Gastrocnemius medialis (tissue), 4 donors: ENCODE results near the gene TMPRSS9. TPM values are rescaled to one million over a fixed set of nuclear protein-coding genes. Genes with fewer than 3 reads are reported as not detected.

ENCODE experiments used
- ATAC-seq, 2 donors: fragments of 150-250 bp; one replicate each; pipeline ENCODE4 v1.9.1; 2016
- DNase-seq, 2 donors: peaks; one replicate each; pipeline ENCODE4 v3.0.0-alpha.2; 2019
- H3K27ac ChIP-seq, 4 donors: fragments of 200-600 bp; sonication (generic); 1 replicate in 1 of 4; 2 replicates in 3 of 4; pipeline ENCODE4 v1.5.1; 2016 to 2018; ENCODE audit warnings: mild to moderate bottlenecking in 2 of 4, moderate library complexity in 1 of 4
- H3K27me3 ChIP-seq, 3 donors: fragments of 200-600 bp; sonication (generic) in 2 of 3; 1 replicate in 1 of 3; 2 replicates in 2 of 3; pipeline versions ENCODE4 v1.5.1 to v1.6.0; 2016 to 2019; ENCODE audit warnings: mild to moderate bottlenecking in 1 of 3, moderate library complexity in 1 of 3
- H3K36me3 ChIP-seq, 2 donors: fragments of 200-600 bp; sonication (generic) in 1 of 2; one replicate each; pipeline ENCODE4 v1.5.1; 2017 to 2018
- H3K4me1 ChIP-seq, 2 donors: fragments of 200-600 bp; sonication (generic) in 1 of 2; one replicate each; pipeline ENCODE4 v1.5.1; 2016 to 2017; ENCODE audit warnings: mild to moderate bottlenecking in 2 of 2
- H3K4me3 ChIP-seq, 4 donors: fragments of 200-600 bp; sonication (generic) in 3 of 4; 1 replicate in 1 of 4; 2 replicates in 3 of 4; pipeline ENCODE4 v1.5.1; 2016 to 2019; ENCODE audit warnings: mild to moderate bottlenecking in 2 of 4
- H3K9me3 ChIP-seq, 3 donors: fragments of 200-600 bp; sonication (generic) in 2 of 3; 1 replicate in 1 of 3; 2 replicates in 2 of 3; pipeline ENCODE4 v1.5.1; 2016 to 2019
- CTCF ChIP-seq, 5 experiments: fragments of 450-650 bp in 3 of 5; fragments of 200-600 bp in 2 of 5; sonication (generic) in 2 of 5; IDR thresholded peaks in 4 of 5; conservative IDR thresholded peaks in 1 of 5; 1 replicate in 4 of 5; 2 replicates in 1 of 5; pipeline ENCODE4 v1.5.1; 2016 to 2019; ENCODE audit warnings: antibody characterized with exemption in 5 of 5, mild to moderate bottlenecking in 3 of 5, moderate library complexity in 3 of 5
- POLR2A ChIP-seq, 2 donors: fragments of 450-650 bp; IDR thresholded peaks; one replicate each; pipeline ENCODE4 v1.6.1; 2017; ENCODE audit warnings: antibody characterized with exemption in 2 of 2, mild to moderate bottlenecking in 2 of 2, moderate library complexity in 2 of 2
- in situ Hi-C, 4 donors: fragments of 200-750 bp; cut with MboI; loops; one replicate each; pipeline versions ENCODE4 v1.15.0 to v1.8.0; 2017; ENCODE audit warnings: low sequenced_read_pairs in 4 of 4
- intact Hi-C: fragments of 100-400 bp; cut with DNase I; formaldehyde crosslinking; loops from one replicate; pipeline ENCODE4 v1.15.1; 2023; ENCODE audit warnings: low total_unique reads
- total RNA-seq, 4 donors: library from RNA; depleted of rRNA; stranded (reverse); fragments of >200 nt; gene quantifications; one replicate each; pipeline versions ENCODE4 v1.1.0 to v1.2.3, GENCODE V29; 2016

TMPRSS9 gene
- total RNA-seq, 4 donors from 2014 or later, result not detected

- no peak for DNase-seq
- intact Hi-C loops, result no loop called here
- no peak for ATAC-seq
- in situ Hi-C loops, result no loop called here
- Histone ChIP-seq H3K9me3 (no peaks in the 10 kb centered on the region), H3K27me3 (no peaks in the 10 kb centered on the region), H3K4me3 (no peak overlapping the region), H3K27ac (no peak overlapping the region), H3K36me3 (peaks cover 0 to 39% of the 10 kb centered on the region in 2 donors), H3K4me1 (peaks cover 0 to 6% of the 10 kb centered on the region in 2 donors)
- TF ChIP-seq CTCF (IDR thresholded peaks at IDR 0.05 in 4 of 5, conservative IDR thresholded peaks at IDR 0.05 in 1 of 5) (no peak), POLR2A (IDR thresholded peaks at IDR 0.05) (no peak)
Measured at GRCh38 chr19:2352121-2352520, 7.9 kb upstream of the TMPRSS9 start.

- DNase-seq, result no peak
- in situ Hi-C loops, result no loop called here
- peaks cover 0 to 39% of the 10 kb centered on the region in 2 donors for H3K36me3 ChIP-seq
- no peak for TF ChIP-seq POLR2A (IDR thresholded peaks at IDR 0.05)
- no peak for TF ChIP-seq CTCF (IDR thresholded peaks at IDR 0.05 in 4 of 5, conservative IDR thresholded peaks at IDR 0.05 in 1 of 5)
- H3K27me3 ChIP-seq, result no peaks in the 10 kb centered on the region
- no peaks in the 10 kb centered on the region for H3K9me3 ChIP-seq
- H3K27ac ChIP-seq, result no peak overlapping the region
- intact Hi-C loops, result no loop called here
- ATAC-seq, result no peak
- no peak overlapping the region for H3K4me3 ChIP-seq
- peaks cover 0 to 6% of the 10 kb centered on the region in 2 donors for H3K4me1 ChIP-seq
Measured at GRCh38 chr19:2353159-2353886, 6.7 kb upstream of the TMPRSS9 start.

- Histone ChIP-seq H3K4me1 (peaks cover 0 to 6% of the 10 kb centered on the region in 2 donors), H3K27me3 (no peaks in the 10 kb centered on the region), H3K9me3 (no peaks in the 10 kb centered on the region), H3K27ac (no peak overlapping the region), H3K4me3 (no peak overlapping the region), H3K36me3 (peaks cover 0 to 33% of the 10 kb centered on the region in 2 donors)
- no peak for TF ChIP-seq CTCF (IDR thresholded peaks at IDR 0.05 in 4 of 5, conservative IDR thresholded peaks at IDR 0.05 in 1 of 5)
- TF ChIP-seq POLR2A (IDR thresholded peaks at IDR 0.05), result no peak
- intact Hi-C loops (no loop called here), in situ Hi-C loops (no loop called here)
- DNase-seq (no peak), ATAC-seq (no peak)
Measured at GRCh38 chr19:2353887-2354592, 6.0 kb upstream of the TMPRSS9 start.

GRCh38 chr19:2354670-2355069 is 5.4 kb upstream of the TMPRSS9 start:
- H3K27me3 ChIP-seq, result no peaks in the 10 kb centered on the region
- H3K36me3 ChIP-seq, result peaks cover 0 to 32% of the 10 kb centered on the region in 2 donors
- no peak for TF ChIP-seq CTCF (IDR thresholded peaks at IDR 0.05 in 4 of 5, conservative IDR thresholded peaks at IDR 0.05 in 1 of 5)
- TF ChIP-seq POLR2A (IDR thresholded peaks at IDR 0.05), result no peak
- intact Hi-C loops, result no loop called here
- H3K4me1 ChIP-seq, result peaks cover 0 to 6% of the 10 kb centered on the region in 2 donors
- in situ Hi-C loops, result no loop called here
- H3K4me3 ChIP-seq, result no peak overlapping the region
- H3K27ac ChIP-seq, result no peak overlapping the region
- no peaks in the 10 kb centered on the region for H3K9me3 ChIP-seq
- ATAC-seq (no peak), DNase-seq (no peak)
